Measurements from ENCODE around the gene NTNG1.

The NTNG1 gene

GRCh38 chr1:107525145-107525544 is 384.3 kb downstream of the NTNG1 start:
- no peak for DNase-seq

- DNase-seq = no peak
These were observed 385.1 kb downstream of the NTNG1 start for GRCh38 chr1:107525961-107526360.

- DNase-seq = no peak
These were observed 385.8 kb downstream of the NTNG1 start for GRCh38 chr1:107526524-107527198.

GRCh38 chr1:107529511-107530149 is 388.8 kb downstream of the NTNG1 start:
- peak; percentile 66 for DNase-seq

- DNase-seq = no peak
These were observed 389.7 kb downstream of the NTNG1 start for GRCh38 chr1:107530543-107530942.

GRCh38 chr1:107531065-107531908 is 390.4 kb downstream of the NTNG1 start:
- no peak for DNase-seq

GRCh38 chr1:107532318-107532717 is 391.5 kb downstream of the NTNG1 start:
- peak; percentile 76 for DNase-seq

Data from NCI-H1105 (cell line).